Prostate gland (tissue), 2 donors: Measurements from ENCODE around the gene CRISP2.

ENCODE experiments used
- CTCF ChIP-seq, 4 experiments: fragments of 200-600 bp in 2 of 4; fragments of 450-650 bp in 2 of 4; sonication (generic) in 2 of 4; IDR thresholded peaks; 1 replicate in 3 of 4; 2 replicates in 1 of 4; pipeline ENCODE4 v1.5.1; 2016 to 2019; ENCODE audit warnings: antibody characterized with exemption in 4 of 4, mild to moderate bottlenecking in 2 of 4, moderate library complexity in 2 of 4
- POLR2A ChIP-seq: fragments of 450-650 bp; IDR thresholded peaks from one replicate; pipeline ENCODE4 v1.6.1; 2016; ENCODE audit warnings: antibody characterized with exemption, mild to moderate bottlenecking
- POLR2AphosphoS5 ChIP-seq: sonication (generic); formaldehyde crosslinking; IDR thresholded peaks from one replicate; pipeline ENCODE4 v1.6.1; 2017; ENCODE audit warnings: antibody characterized with exemption

DNA sequence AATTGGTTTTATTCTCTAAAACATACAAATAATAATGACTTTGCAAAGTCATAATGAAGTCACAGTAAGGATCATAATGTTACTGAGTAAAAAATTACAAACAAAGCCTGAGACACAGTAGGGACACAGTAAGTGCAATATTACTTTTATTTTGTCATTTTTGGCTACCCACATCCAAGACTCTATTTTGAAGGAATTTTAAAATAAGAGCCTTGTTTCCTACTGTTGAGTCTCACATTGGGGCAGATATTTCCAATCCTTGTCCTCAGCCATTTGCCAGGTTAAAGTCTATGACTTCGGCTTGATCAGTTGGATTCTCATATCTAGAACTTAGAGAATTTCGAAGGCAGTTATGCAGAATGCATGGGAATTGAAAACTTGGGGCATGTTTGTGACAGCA lies 65.9 kb downstream of the CRISP2 start:
- TF ChIP-seq POLR2A (no peak), CTCF (IDR thresholded peaks at IDR 0.05) (no peak), POLR2AphosphoS5 (no peak)
